Fibroblast of pulmonary artery (primary cell): Measurements from ENCODE around the gene VEGFB.

Experiments
- DNase-seq: peaks from one replicate; pipeline ENCODE4 v3.0.0-alpha.2; 2010; ENCODE audit warnings: low read depth
- H3K4me3 ChIP-seq: replicated peaks from 2 replicates; pipeline ENCODE4 v1.5.1; 2011; ENCODE audit warnings: low read depth, mild to moderate bottlenecking, control low read depth, low read length, moderate library complexity
- TF ChIP-seq, protein P1 (sequence below): IDR thresholded peaks from 2 replicates; pipeline ENCODE4 v1.5.1; 2011; ENCODE audit warnings: mild to moderate bottlenecking, control low read depth, low read length, inconsistent platforms; ENCODE audit errors: missing control alignments

Gene VEGFB

DNA sequence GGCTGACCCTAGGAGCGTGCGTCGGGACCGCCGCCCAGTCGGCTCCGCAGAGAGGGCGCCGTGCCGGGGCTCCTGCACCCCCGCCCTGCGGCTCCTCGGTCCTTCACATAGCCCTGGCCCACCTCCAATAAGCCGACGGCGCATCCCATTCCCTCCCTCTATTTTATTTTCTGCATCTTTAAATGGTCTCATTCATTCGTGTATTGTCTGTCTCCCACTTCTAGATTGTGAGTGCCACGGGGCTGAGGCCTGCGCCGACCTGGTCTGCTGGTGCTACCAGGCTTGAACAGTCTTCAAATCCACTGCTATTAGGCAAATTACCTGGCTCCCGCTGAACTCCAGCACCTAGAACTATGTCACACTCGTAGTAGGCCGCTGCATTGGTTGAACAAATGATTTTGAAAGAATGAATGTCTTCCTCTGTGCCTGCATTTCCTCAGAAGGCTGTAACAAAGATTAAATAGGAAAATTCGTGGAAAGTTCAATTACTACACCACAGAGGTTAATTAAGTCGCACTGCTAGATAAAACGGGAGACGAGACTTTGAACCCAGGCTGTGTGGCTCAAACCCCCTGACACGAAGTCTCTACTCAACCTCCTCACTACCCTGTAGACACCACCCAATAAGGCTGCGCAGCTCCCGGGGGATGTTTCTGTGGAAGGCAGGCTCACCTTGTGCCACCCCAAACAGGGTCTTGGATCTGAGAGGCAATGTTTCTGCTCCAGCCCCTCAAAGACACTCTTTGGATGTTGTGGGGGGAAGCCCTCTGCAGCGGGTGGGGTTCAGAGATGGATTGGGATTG lies 13.5 kb downstream of the VEGFB start:
- TF ChIP-seq, protein P1, sequence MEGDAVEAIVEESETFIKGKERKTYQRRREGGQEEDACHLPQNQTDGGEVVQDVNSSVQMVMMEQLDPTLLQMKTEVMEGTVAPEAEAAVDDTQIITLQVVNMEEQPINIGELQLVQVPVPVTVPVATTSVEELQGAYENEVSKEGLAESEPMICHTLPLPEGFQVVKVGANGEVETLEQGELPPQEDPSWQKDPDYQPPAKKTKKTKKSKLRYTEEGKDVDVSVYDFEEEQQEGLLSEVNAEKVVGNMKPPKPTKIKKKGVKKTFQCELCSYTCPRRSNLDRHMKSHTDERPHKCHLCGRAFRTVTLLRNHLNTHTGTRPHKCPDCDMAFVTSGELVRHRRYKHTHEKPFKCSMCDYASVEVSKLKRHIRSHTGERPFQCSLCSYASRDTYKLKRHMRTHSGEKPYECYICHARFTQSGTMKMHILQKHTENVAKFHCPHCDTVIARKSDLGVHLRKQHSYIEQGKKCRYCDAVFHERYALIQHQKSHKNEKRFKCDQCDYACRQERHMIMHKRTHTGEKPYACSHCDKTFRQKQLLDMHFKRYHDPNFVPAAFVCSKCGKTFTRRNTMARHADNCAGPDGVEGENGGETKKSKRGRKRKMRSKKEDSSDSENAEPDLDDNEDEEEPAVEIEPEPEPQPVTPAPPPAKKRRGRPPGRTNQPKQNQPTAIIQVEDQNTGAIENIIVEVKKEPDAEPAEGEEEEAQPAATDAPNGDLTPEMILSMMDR, result no peak
- DNase-seq, result no peak
- peak overlapping the region; percentile 74 for H3K4me3 ChIP-seq

DNA sequence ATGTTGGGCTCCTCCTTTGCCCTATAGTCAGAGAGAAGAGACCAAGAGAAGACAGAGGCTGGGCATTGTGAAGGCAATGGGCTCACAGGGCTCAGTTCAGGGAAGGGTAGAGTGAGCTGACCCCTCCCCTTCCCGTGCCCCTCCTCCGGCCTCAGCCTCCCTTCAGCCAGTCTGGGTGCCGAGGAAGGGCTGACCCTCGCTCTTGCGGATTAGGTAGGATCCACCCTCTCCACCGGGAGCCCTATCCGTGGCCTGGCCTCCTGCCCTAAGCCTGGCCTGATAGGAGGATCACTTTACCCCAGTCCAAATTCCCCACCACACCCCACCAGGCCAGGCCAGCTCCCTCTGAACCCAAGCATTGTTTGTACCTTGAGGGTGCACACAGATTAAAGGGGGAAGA lies 14.2 kb downstream of the VEGFB start:
- no peak for DNase-seq
- H3K4me3 ChIP-seq, result no peak overlapping the region
- TF ChIP-seq, protein P1, result no peak

DNA sequence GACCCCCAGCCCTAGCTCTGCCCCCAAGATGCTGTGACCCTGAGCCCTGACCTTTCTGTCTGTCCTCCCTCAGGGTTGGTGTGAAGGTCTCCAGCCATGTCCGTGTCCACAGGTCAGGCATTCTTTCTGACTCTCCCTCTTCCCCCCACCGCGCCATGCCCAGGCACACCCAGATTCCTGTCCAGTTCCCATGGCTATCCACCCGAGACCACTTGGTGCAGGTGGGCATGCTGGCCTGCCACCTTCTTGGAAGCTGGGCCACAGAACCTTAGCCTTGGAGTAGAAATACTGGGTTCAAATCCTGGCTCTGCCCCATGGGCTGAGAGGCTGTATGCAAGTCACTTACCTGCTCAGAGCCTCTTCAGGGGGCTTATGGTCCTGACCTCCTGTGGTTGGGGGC lies 14.7 kb downstream of the VEGFB start:
- no peak overlapping the region for H3K4me3 ChIP-seq
- TF ChIP-seq, protein P1, result no peak
- DNase-seq, result no peak

DNA sequence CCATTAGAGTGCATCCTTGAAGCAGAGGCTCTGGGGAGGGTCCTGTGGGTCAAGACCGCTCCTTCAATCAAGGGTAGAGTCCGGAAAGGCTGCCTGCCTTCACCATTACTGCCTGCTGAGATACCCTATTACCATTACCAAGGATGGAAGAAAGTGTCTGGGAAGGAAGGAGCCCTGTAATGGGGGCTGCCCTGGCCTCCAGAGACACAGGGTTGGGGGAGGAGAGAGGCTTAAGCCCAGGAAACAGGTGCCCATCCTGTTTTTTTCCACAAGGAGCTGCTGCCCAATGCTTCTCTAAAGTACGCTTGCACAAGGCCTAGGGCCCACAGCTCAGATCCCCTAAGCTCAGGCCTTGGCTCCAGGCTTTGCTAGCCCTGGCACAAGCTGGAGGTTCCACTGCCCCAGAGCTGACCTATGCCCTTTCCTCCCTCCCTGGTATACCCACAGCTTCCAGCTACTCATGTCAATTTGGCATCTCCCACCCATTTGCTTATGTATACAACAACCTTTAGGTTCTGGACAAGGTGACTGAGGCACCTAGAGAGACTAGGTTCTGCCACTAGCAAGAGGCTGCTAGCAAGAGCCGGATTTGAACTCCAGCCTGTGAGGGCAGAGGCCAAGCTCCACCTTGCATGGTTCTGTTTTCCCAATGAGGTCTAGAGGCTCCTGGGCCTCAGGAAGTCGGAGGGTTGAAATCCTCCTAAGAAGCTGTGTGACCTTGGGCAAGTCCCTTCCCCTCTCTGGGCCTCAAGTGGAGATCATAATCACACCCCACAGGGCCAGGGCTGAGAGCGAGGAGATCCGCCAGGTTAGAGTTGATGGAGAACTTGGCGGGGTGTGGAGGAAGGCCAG lies 15.4 kb downstream of the VEGFB start:
- no peak for DNase-seq
- TF ChIP-seq, protein P1, result no peak
- H3K4me3 ChIP-seq, result no peak overlapping the region

DNA sequence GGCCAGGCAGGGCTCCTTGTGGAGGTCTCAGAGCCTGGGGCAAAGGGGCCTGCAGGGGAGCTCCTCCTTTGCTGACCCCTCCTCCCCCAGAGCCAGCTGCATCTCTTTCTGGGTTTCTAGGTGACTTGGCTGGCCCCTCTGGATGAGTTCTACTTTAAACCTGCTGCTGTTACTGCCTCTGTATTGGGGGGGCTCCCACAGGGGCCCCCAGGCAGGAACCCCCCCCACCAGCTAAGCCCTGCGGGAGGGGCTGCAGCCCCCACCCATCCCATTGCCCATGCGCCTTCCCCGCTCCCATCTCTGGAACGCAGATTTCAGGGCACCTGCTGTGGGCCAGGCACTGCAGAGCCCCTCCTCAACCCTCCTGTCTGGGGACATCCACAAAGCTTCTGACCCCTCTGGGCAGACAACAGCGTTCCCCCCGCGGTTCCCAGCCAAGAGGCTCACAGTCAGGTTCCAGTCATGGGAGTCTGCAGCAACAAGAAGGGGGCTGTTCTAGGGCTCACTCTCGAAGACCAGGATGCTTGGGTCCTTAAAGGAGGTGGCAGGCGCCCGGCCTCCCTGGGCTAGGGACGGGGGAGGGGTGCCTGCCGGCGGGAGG lies 16.1 kb downstream of the VEGFB start:
- TF ChIP-seq, protein P1, result no peak
- no peak for DNase-seq
- peak overlapping the region; percentile 85 for H3K4me3 ChIP-seq

DNA sequence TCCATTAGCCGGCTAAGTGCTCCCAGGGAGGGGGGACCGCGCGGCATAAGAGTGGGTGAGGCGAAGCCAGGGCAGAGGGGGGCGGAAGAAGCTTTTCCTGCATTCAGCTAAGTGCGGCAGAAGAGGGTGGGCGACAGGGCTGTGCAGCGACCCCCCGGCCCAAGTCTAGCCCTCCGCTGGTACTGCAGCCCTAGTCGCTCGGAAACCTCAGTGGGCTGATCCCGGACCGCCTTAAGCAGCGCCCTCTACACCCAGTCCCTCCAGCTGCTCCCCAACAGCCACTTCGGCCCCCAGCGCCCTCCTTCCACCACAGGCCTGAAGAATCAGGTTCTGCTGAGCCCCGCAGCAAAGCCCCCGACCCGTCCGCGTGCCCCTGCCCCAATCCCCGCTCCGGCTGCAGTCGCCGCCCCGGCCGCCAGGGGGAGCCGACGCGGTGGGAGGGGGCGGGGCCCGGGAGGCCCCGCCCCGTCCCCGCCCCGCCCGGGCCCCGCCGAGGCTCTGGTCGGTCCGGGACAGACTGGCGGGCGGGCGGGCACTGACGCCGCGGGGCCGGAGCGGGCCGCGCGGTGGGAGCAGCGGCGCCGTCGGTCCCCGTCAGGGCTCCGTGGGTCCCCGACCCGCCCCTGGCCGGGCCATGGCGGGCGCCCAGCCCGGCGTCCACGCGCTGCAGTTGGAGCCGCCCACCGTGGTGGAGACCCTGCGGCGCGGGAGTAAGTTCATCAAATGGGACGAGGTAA lies 16.8 kb downstream of the VEGFB start, which contains the start of gene PLCB3:
PLCB3 (plus strand) TSS at position 515 of the 737 bp plus-strand sequence; CDS start at position 635, 120 bp downstream.
- peak within 1 kb of the TSS; percentile 85 for H3K4me3 ChIP-seq
- no peak for DNase-seq
- TF ChIP-seq, protein P1, result peak; percentile 29
